Pancreas (tissue), 10 donors: ENCODE data around the gene TC2N. TPM values are rescaled to one million over a fixed set of nuclear protein-coding genes. Genes with fewer than 3 reads are reported as not detected.
A peak's percentile ranks its signal among the peaks of the same experiment; 100 is the strongest.
"Not testable (repeated sequence)": the region's sequence is repeated elsewhere in the genome, so short reads cannot be mapped to it uniquely, and the experiment has no call there.

ENCODE experiments used
- ATAC-seq, 4 donors: fragments of 200-7000 bp; cut with Tn5 transposase; one replicate each; pipeline versions ENCODE4 v1.8.0 to v1.9.1; 2020; ENCODE audit warnings: mild to moderate bottlenecking in 4 of 4, moderate library complexity in 4 of 4
- DNase-seq, 6 donors: peaks; one replicate each; pipeline ENCODE4 v3.0.0-alpha.2; 2020
- FAIRE-seq: peaks from 2 replicates; lab custom pipeline; 2012; peaks lifted over from hg19 to GRCh38; lab: Jason Lieb, UNC
- H3K27ac ChIP-seq, 4 donors: fragments of 200-600 bp; sonication (generic); 1 replicate in 3 of 4; 2 replicates in 1 of 4; pipeline versions ENCODE4 v1.5.0 to v1.8.0; 2020
- H3K27me3 ChIP-seq, 4 donors: fragments of 200-600 bp; one replicate each; pipeline ENCODE4 v1.8.0; 2021
- H3K36me3 ChIP-seq, 3 donors: fragments of 200-600 bp; sonication (generic) in 1 of 3; one replicate each; pipeline versions ENCODE4 v1.5.0 to v1.8.0; 2020 to 2021
- H3K4me1 ChIP-seq, 3 donors: fragments of 200-600 bp; one replicate each; pipeline ENCODE4 v1.8.0; 2021
- H3K4me3 ChIP-seq, 4 donors: fragments of 200-600 bp; sonication (generic) in 2 of 4; one replicate each; pipeline versions ENCODE4 v1.5.0 to v1.8.0; 2020 to 2021
- H3K9me3 ChIP-seq, 4 donors: fragments of 200-600 bp; one replicate each; pipeline ENCODE4 v1.8.0; 2021
- CTCF ChIP-seq, 4 donors: fragments of 200-600 bp; sonication (generic) in 3 of 4; IDR thresholded peaks; one replicate each; pipeline versions ENCODE4 v1.5.0 to v1.8.0; 2021; ENCODE audit warnings: antibody characterized with exemption in 4 of 4
- WGBS, 2 donors: extraction: QIAGEN DNeasy Blood & Tissue Kit; methylation state at CpG; one replicate each; pipeline ENCODE4 v1.1.7; 2013; 5-methylcytosine and 5-hydroxymethylcytosine counted together
- intact Hi-C, 3 donors: fragments of 100-400 bp; cut with DNase I; formaldehyde crosslinking; loops; one replicate each; pipeline versions ENCODE4 v1.11.1 to v1.14.2; 2022
- polyA plus RNA-seq, 2 donors: library from polyadenylated mRNA; stranded (reverse); fragments of 200-250 nt; gene quantifications; one replicate each; pipeline ENCODE4 v1.2.3, GENCODE V29; 2013
- total RNA-seq, 6 donors: library from RNA; stranded (reverse); fragmentation: NEBNext Ultra II Directional in 4 of 6; extraction: Animal tissue kit (Norgen Biotek cat#: 25700) in 4 of 6; gene quantifications; one replicate each; pipeline versions ENCODE4 v1.2.1 to v1.2.4, GENCODE V29; 2021 to 2023
- donor health status: healthy with polysubstance abuse.
- donor health status: DM: no; HTN: no; CAD: no; lungs with moderate emphysema.
- donor health status: DM: no; HTN: no; CAD: no.
- donor health status: control.
- donor health status: control.
- donor health status: Bipolar disorder and iron deficiency.
- donor health status: DM: yes; HTN: yes; CAD: no.
- donor health status: DM: no; HTN: no; CAD: no.
- donor health status: DM: no; HTN: no; CAD: no.
- donor health status: DM: yes; HTN: yes; CAD: no.

TC2N gene
- total and polyA plus RNA-seq, 8 donors = 23.9 to 215 (median 112) TPM

- Histone ChIP-seq H3K9me3 (no peaks in the 10 kb centered on the region), H3K4me3 (no peak overlapping the region), H3K27ac (peak overlapping the region in 1 of 4 donors; percentile 68), H3K27me3 (no peaks in the 10 kb centered on the region), H3K4me1 (peaks cover 10 to 26% (median 24%) of the 10 kb centered on the region in 3 donors), H3K36me3 (no peaks in the 10 kb centered on the region)
- TF ChIP-seq CTCF (IDR thresholded peaks at IDR 0.05) = no peak
- FAIRE-seq (no peak), DNase-seq (no peak), ATAC-seq (peak in 2 of 4 donors; percentile 1 to 17)
- intact Hi-C loops = no loop called here
- WGBS, 2 donors = 97 to 98% methylated on average over 1 of the region's 1 CpG
Observed at GRCh38 chr14:91745344-91745743, 122.0 kb downstream of the TC2N start.

GRCh38 chr14:91744068-91744480 is 123.3 kb downstream of the TC2N start:
- DNase-seq = peak in 4 of 6 donors; percentile 49 to 69 (median 58)
- H3K4me3 ChIP-seq = no peak overlapping the region
- no peaks in the 10 kb centered on the region for H3K36me3 ChIP-seq
- intact Hi-C loops = no loop called here
- ATAC-seq = peak; percentile 88 to 94 (median 93)
- no peaks in the 10 kb centered on the region for H3K27me3 ChIP-seq
- no peaks in the 10 kb centered on the region for H3K9me3 ChIP-seq
- peak overlapping the region in 3 of 4 donors; percentile 58 to 77 (median 68) for H3K27ac ChIP-seq
- peaks cover 10 to 26% (median 24%) of the 10 kb centered on the region in 3 donors for H3K4me1 ChIP-seq
- FAIRE-seq = peak; percentile 63
- no peak for TF ChIP-seq CTCF (IDR thresholded peaks at IDR 0.05)
- WGBS, 2 donors = 16 to 21% methylated on average over 2 of the region's 2 CpGs

GRCh38 chr14:91743305-91743653 is 124.1 kb downstream of the TC2N start:
- no peaks in the 10 kb centered on the region for H3K36me3 ChIP-seq
- TF ChIP-seq CTCF (IDR thresholded peaks at IDR 0.05) = no peak
- no peaks in the 10 kb centered on the region for H3K9me3 ChIP-seq
- no peaks in the 10 kb centered on the region for H3K27me3 ChIP-seq
- FAIRE-seq = no peak
- ATAC-seq = peak in 1 of 4 donors; percentile 2
- no peak overlapping the region for H3K4me3 ChIP-seq
- intact Hi-C loops = no loop called here
- H3K4me1 ChIP-seq = peaks cover 10 to 26% (median 24%) of the 10 kb centered on the region in 3 donors
- peak overlapping the region in 3 of 4 donors; percentile 58 to 77 (median 68) for H3K27ac ChIP-seq
- no peak for DNase-seq
- WGBS, 2 donors = 80 to 88% methylated on average over 2 of the region's 2 CpGs

- ATAC-seq = no peak
- Histone ChIP-seq H3K4me3 (no peak overlapping the region), H3K36me3 (no peaks in the 10 kb centered on the region), H3K4me1 (peaks cover 10 to 26% (median 24%) of the 10 kb centered on the region in 3 donors), H3K9me3 (no peaks in the 10 kb centered on the region), H3K27me3 (no peaks in the 10 kb centered on the region), H3K27ac (peak overlapping the region in 2 of 4 donors; percentile 68 to 77)
- WGBS, 2 donors = 68 to 75% methylated on average over 1 of the region's 1 CpG
- intact Hi-C loops = no loop called here
- FAIRE-seq = no peak
- no peak for DNase-seq
- no peak for TF ChIP-seq CTCF (IDR thresholded peaks at IDR 0.05)
Observed at GRCh38 chr14:91742621-91743304, 124.6 kb downstream of the TC2N start.

GRCh38 chr14:91739867-91740266 is 127.5 kb downstream of the TC2N start:
- DNase-seq, H3K9me3 ChIP-seq, intact Hi-C loops, H3K36me3 ChIP-seq, H3K4me3 ChIP-seq, H3K27ac ChIP-seq, FAIRE-seq, H3K27me3 ChIP-seq, ATAC-seq: not testable (repeated sequence)
- 96% methylated on average over 2 of the region's 2 CpGs for WGBS, 2 donors
- H3K4me1 ChIP-seq = peaks cover 10 to 19% (median 12%) of the 10 kb centered on the region in 3 donors
